Ascending aorta (tissue), 2 donors: Measurements from ENCODE around the gene HOXA2. TPM values are rescaled to one million over a fixed set of nuclear protein-coding genes. Genes with fewer than 3 reads are reported as not detected.

ENCODE experiments used
- DNase-seq, 2 donors: peaks; one replicate each; pipeline ENCODE4 v3.0.0-alpha.2; 2019; ENCODE audit warnings: low spot score in 2 of 2
- H3K27ac ChIP-seq, 2 donors: fragments of 200-600 bp; sonication (generic); one replicate each; pipeline ENCODE4 v1.5.1; 2016 to 2017; ENCODE audit warnings: mild to moderate bottlenecking in 1 of 2
- H3K27me3 ChIP-seq: fragments of 200-600 bp; sonication (generic); one replicate; pipeline ENCODE4 v1.5.1; 2017
- H3K36me3 ChIP-seq, 2 donors: fragments of 200-600 bp; sonication (generic); one replicate each; pipeline ENCODE4 v1.5.1; 2016
- H3K4me1 ChIP-seq, 2 donors: fragments of 200-600 bp; sonication (generic); one replicate each; pipeline ENCODE4 v1.5.1; 2016 to 2017; ENCODE audit warnings: mild to moderate bottlenecking in 1 of 2
- H3K4me3 ChIP-seq, 2 donors: fragments of 200-600 bp; sonication (generic); one replicate each; pipeline ENCODE4 v1.5.1; 2016 to 2017; ENCODE audit warnings: mild to moderate bottlenecking in 1 of 2
- H3K9me3 ChIP-seq, 2 donors: fragments of 200-600 bp; sonication (generic); one replicate each; pipeline ENCODE4 v1.5.1; 2016
- CTCF ChIP-seq, 3 experiments: fragments of 200-600 bp in 2 of 3; fragments of 450-650 bp in 1 of 3; sonication (generic) in 2 of 3; IDR thresholded peaks; one replicate each; pipeline ENCODE4 v1.5.1; 2016 to 2019; ENCODE audit warnings: antibody characterized with exemption in 3 of 3, mild to moderate bottlenecking in 1 of 3, moderate library complexity in 1 of 3
- intact Hi-C: fragments of 100-400 bp; cut with DNase I; formaldehyde crosslinking; loops from one replicate; pipeline ENCODE4 v1.15.1; 2023
- total RNA-seq: library from RNA; depleted of rRNA; stranded (reverse); fragments of >200 nt; gene quantifications from one replicate; pipeline ENCODE4 v1.1.0, GENCODE V29; 2016

The HOXA2 gene
- total RNA-seq, 1 donor from 2014 or later = 36.5 TPM

- Histone ChIP-seq H3K27me3 (no peaks in the 10 kb centered on the region), H3K9me3 (no peaks in the 10 kb centered on the region), H3K36me3 (no peaks in the 10 kb centered on the region), H3K27ac (no peak overlapping the region), H3K4me3 (no peak overlapping the region), H3K4me1 (no peaks in the 10 kb centered on the region)
- intact Hi-C loops = no loop called here
- no peak for TF ChIP-seq CTCF (IDR thresholded peaks at IDR 0.05)
- DNase-seq = no peak
These were observed 36.8 kb downstream of the HOXA2 start for GRCh38 chr7:27065709-27066108.

- intact Hi-C loops = no loop called here
- TF ChIP-seq CTCF (IDR thresholded peaks at IDR 0.05) = no peak
- Histone ChIP-seq H3K27me3 (no peaks in the 10 kb centered on the region), H3K27ac (no peak overlapping the region), H3K36me3 (no peaks in the 10 kb centered on the region), H3K9me3 (no peaks in the 10 kb centered on the region), H3K4me3 (no peak overlapping the region), H3K4me1 (no peaks in the 10 kb centered on the region)
- DNase-seq = no peak
These were observed 37.8 kb downstream of the HOXA2 start for GRCh38 chr7:27064661-27065060.

GRCh38 chr7:27064159-27064558, 38.3 kb downstream of the HOXA2 start:
- Histone ChIP-seq H3K27me3 (no peaks in the 10 kb centered on the region), H3K36me3 (no peaks in the 10 kb centered on the region), H3K4me3 (no peak overlapping the region), H3K27ac (no peak overlapping the region), H3K9me3 (no peaks in the 10 kb centered on the region), H3K4me1 (no peaks in the 10 kb centered on the region)
- no peak for TF ChIP-seq CTCF (IDR thresholded peaks at IDR 0.05)
- intact Hi-C loops = no loop called here
- no peak for DNase-seq

GRCh38 chr7:27062946-27063345, 39.5 kb downstream of the HOXA2 start:
- intact Hi-C loops = no loop called here

GRCh38 chr7:27053153-27053552, 49.3 kb downstream of the HOXA2 start:
- no peak overlapping the region for H3K4me3 ChIP-seq
- H3K9me3 ChIP-seq = no peaks in the 10 kb centered on the region
- H3K27me3 ChIP-seq = no peaks in the 10 kb centered on the region
- no peak for TF ChIP-seq CTCF (IDR thresholded peaks at IDR 0.05)
- H3K4me1 ChIP-seq = no peaks in the 10 kb centered on the region
- no peaks in the 10 kb centered on the region for H3K36me3 ChIP-seq
- H3K27ac ChIP-seq = no peak overlapping the region
- DNase-seq = no peak
- intact Hi-C loops = no loop called here

More at GRCh38 chr7:27062946-27063345, 39.5 kb downstream of the HOXA2 start:
- Histone ChIP-seq H3K27ac (no peak overlapping the region), H3K4me1 (no peaks in the 10 kb centered on the region), H3K4me3 (no peak overlapping the region), H3K36me3 (no peaks in the 10 kb centered on the region), H3K9me3 (no peaks in the 10 kb centered on the region), H3K27me3 (no peaks in the 10 kb centered on the region)
- DNase-seq = no peak
- TF ChIP-seq CTCF (IDR thresholded peaks at IDR 0.05) = no peak

- TF ChIP-seq CTCF (IDR thresholded peaks at IDR 0.05) = no peak
- Histone ChIP-seq H3K9me3 (no peaks in the 10 kb centered on the region), H3K4me3 (no peak overlapping the region), H3K27me3 (no peaks in the 10 kb centered on the region), H3K4me1 (no peaks in the 10 kb centered on the region), H3K36me3 (no peaks in the 10 kb centered on the region), H3K27ac (no peak overlapping the region)
- DNase-seq = no peak
- intact Hi-C loops = no loop called here
These were observed 51.0 kb downstream of the HOXA2 start for GRCh38 chr7:27051451-27051850.
